ENCODE measurements around the gene PRKCE.
"Not testable (repeated sequence)": the region's sequence is repeated elsewhere in the genome, so short reads cannot be mapped to it uniquely, and the experiment has no call there.

PRKCE gene

DNA sequence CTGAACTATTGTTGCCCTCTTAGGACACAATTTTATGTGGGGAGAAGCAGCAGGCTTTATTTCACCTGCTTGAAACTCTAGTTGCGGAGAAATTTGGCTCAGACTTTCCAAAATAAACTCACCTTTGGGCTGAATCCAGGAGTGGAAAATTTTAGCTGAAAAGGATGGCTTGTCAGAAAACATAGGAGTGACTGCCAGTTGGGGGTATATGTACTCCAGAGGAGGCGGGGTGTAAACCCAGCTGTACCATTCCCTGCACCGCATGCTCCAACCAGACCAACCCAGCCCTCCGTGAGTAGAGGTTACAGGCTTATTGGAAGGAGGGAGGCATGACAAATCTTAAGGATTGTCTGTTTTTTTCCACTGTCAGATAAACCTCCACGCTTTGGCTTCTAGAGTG lies 53.8 kb downstream of the PRKCE start:
- DNase-seq = no peak

GRCh38 chr2:45706033-45706432 lies 54.6 kb downstream of the PRKCE start:
- DNase-seq = no peak

DNA sequence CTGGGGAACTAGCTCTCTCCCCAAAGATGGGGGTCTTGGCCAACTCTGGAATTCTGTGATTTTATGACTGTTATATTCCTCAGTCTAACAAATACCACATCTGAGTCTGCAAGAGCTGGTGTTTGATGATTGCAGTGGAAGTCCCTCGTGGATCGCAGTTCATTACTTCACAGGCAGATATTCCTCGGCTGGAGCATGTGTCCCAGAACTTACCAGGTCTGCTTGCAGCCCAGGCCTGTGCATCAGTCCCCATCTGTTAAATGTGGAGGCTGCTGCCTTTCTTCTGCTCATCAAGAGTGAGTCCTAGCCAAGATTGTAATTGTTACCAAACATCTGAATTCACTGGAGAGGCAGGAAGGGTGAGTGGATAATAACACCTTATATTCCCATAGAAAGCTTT lies 55.5 kb downstream of the PRKCE start:
- no peak for DNase-seq

- no peak for DNase-seq
Measured at GRCh38 chr2:45707661-45708060, 56.2 kb downstream of the PRKCE start.

DNA sequence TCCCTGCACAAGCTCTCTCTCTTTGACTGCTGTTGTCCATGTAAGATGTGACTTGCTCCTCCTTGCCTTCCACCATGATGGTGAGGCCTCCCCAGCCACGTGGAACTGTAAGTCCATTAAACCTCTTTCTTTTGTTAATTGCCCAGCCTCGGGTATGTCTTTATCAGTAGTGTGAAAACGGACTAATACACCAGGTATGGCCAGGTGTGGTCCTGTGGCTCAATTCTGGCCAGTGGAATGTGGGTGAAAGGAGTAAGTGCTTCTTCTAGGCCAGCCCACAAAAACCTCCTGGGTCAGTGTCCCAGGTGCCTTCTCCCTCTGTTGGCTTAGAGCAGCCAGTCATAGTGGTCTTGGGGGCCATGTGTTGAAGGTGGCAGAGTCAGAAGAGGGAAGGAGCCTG lies 57.0 kb downstream of the PRKCE start:
- no peak for DNase-seq

- no peak for DNase-seq
Measured at GRCh38 chr2:45709137-45709536, 57.7 kb downstream of the PRKCE start.

DNA sequence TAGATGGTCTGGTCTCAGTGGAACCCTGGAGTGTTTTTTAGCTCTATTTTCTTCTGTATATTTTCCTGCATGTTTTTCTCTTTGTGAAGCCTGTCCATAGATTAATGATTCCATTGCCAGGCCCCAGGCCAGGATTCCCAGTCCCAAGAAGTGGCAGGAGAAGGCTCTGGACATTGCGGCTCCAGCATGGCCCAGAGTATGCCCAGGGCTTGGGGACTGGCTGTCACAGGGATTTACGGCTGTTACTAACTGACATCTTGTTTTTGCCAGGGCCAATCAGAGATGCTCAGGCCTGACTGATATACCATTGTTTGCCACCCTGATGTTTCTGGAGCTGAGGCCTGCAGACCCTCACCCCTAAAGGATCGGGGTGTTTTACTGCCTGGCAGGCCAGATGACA lies 59.0 kb downstream of the PRKCE start:
- DNase-seq = no peak

DNA sequence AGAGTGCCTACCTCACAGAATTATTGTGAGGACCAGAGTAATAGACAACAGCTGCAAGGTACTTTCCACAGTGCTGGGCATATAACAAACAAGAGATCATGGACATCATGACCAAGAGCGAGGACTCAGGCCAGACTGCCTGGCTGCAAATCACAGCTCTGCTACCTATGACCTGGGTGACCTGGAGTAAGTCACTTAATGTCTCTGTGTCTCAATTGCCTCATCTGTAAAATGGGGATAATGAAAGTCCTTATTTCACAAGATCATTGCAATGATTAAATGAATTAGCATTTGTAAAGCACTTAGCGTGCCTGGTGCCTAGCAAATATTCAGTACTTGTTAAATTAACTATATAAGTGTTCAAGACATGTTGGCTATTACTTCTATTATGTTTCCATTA lies 59.7 kb downstream of the PRKCE start:
- no peak for DNase-seq

GRCh38 chr2:45712570-45712969 lies 61.1 kb downstream of the PRKCE start:
- DNase-seq = no peak

DNA sequence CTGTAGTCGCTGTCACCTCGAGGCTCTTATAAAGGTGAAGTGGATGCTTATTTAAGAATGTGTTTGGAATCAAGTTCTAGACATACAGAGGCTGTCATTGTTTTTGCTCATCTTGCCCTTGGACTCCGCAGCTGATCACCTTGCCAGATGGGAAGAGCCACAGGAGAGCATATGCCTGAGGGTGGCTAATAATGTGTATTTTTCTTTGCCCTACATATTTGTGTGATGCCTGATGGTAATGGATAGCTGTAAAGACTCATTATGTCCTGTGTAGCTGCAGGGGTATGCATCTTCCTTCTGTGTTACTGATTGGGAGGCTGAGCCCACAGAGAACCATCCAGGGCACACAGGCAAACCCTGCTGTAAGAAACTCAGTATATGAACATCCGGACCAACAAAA lies 61.7 kb downstream of the PRKCE start:
- DNase-seq = no peak

DNA sequence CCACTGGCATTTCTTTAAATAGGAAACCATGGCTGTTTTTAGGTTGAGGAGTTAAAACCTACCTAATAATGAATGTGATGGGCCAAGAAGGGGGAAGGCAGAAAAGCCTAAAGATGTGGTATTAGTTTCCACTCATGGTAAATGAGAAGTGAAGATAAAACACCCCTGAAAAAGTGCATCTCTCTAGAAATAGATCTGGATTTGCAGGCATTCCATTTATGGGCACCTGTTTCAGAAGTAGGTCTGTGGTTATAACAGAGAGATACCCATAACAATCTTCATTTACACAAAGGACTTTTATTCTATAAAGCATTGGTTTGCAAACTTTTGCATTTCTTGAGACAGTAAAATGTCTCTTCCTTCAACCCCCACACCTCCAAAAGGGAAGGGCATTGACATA lies 62.1 kb downstream of the PRKCE start:
- DNase-seq = no peak

GRCh38 chr2:45714679-45715078 lies 63.2 kb downstream of the PRKCE start:
- no peak for DNase-seq

DNA sequence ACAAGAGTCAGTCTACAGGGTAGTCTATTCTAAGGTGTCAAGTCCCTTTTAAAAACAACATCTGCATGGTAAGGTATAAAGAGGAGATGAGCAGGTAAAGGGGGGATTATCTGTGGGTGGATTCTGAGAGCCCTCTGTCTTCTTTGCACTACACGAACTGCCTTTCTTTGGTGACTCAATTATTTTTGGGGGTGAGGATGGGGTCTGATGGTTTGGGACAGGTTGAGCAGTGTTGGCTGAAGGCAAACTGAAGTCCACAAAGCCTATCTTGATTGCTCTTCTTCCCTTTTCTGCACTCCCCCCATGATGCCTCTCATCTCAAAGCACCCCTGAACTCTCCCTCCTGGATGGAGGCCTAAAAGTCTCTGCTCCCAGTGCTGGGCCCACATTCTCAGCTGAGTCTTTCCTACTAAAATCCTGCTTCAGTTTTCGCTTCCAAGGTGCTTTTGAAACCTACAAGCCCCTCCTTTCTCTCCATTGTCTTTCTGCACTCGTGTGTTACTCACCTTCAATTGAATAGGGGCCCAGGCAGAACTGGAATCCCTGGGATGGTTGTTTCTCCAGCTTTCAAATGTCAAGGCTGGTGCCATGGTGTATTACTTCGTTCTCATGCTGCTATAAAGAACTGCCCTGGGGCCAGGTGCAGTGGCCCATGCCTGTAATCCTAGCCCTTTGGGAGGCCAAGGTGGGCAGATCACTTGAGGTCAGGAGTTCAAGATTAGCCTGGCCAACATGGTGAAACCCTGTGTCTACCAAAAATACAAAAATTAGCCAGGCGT lies 64.3 kb downstream of the PRKCE start:
- no peak for DNase-seq

DNA sequence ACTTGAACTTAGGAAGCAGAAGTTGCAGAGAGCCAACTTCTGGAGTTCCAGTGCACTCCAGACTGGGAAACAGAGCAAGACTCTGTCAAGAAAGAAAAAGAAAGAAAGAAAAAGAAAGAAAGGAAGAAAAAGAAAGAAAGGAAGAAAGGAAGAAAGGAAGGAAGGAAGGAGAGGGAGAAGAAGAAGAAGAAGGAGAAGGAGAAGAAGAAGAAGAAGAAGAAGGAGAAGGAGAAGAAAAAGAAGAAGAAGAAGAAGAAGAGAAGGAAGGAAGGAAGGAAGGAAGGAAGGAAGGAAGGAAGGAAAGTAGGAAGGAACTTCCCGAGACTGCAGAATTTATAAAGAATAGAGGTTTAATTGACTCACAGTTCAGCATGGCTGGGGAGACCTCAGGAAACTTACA lies 65.0 kb downstream of the PRKCE start:
- not testable (repeated sequence) for DNase-seq

GRCh38 chr2:45716915-45717314 lies 65.4 kb downstream of the PRKCE start:
- no peak for DNase-seq

DNA sequence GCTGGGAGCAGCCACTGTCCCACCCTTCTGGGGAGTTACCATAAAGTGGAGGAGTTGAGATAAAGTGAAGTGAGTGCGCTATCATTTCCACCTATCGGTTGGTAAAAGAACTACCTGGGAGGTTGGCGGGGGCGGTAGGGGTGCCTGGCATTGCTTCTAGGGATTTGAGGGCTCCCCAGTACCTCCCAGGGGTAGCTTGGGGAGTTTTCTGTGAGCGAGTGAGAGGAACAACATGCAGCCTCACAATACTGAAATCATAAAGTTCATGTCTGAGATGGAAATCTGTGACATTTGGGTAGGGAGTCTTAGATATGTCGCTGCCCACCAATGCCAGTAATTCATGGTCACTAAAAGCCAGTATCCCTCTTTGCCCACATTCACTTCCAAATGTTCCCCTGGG lies 68.7 kb downstream of the PRKCE start:
- no peak for DNase-seq

DNA sequence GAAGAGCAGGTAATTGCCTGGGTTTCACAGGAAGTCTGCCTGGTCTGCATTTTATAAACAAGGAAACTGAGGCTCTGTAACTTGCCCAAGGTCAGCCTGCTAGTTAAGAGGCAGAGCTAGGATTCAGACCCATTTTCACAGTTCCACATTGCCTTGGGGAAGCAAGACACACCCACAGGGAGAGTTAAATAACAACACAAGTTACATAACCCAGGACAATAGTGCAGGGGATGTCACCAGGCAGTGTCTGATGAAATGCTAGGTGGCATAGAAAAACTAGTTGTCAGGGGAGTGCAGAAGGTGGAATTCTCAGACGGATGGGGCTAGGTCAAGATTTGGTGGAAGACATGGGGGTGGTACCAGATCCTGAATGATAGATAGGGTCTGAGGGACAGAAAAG lies 69.7 kb downstream of the PRKCE start:
- DNase-seq = no peak

- DNase-seq = no peak
Measured at GRCh38 chr2:45722477-45722876, 71.0 kb downstream of the PRKCE start.

DNA sequence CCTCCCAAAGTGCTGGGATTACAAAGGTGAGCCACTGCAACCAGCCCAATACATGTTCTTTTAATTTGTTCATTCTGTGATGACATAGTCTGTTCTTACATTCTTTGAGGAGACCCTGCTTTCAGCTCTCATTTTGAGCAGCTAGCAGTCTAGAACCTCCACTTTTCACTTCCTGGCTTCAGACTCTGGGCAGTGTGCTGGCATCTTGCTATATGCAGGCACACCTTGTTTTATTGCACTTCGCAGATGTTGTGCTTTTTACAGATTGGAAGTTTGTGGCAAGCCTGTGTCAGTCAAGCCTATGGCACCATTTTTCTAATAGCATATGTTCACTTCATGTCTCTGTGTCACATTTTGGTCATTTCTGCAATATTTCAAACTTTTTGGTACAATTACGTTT lies 72.4 kb downstream of the PRKCE start:
- DNase-seq = no peak

DNA sequence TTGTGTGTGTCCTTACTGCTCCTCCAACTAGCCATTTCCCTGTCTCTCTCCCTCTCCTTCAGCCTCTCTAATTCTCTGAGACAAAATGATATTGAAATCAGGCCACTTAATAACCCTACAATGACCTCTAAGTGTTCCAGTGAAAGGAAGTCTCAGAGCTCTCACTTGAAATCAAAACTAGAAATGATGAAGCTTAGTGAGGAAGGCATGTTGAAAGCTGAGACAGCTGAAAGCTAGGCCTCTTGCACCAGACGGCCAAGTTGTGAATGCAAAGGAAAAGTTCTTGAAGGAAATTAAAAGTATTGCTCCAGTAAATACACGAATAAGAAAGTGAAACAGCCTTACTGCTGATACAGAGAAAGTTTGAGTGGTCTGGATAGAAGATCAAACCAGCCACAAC lies 72.9 kb downstream of the PRKCE start:
- DNase-seq = no peak

DNA sequence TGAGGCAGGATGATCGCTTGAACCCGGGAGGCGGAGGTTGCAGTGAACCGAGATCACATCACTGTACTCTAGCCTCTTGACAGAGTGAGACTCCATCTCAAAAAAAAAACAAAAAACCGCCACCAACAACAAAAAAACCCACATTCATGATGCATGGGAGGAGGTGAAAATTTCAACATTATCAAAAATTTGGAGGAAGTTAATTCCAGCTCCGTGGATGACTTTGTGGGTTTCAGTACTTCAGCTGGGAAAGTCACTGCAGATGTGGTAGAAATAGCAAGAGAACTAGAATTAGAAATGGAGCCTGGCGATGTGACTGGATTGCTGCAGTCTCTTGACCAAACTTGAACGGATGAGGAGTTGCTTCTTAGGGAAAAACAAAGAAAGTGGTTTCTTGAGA lies 74.3 kb downstream of the PRKCE start:
- DNase-seq = no peak

DNA sequence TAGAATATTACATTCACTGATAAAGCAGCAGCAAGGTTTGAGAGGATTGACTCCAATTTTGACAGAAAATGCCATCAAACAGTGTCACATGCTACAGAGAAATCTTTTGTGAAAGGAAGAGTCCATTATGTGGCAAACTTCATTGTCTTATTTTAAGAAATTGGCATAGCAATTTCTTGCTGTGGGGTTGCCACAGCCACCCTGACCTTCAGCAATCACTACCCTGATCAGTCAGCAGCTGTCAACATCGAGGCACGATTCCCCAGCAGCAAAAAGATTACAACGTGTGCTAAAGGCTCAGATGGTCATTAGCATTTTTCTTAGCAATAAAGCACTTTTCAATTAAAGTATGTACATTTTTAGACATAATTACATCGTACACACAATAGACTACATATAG lies 74.7 kb downstream of the PRKCE start:
- DNase-seq = no peak

GRCh38 chr2:45728458-45728942 lies 77.0 kb downstream of the PRKCE start:
- DNase-seq = no peak

GRCh38 chr2:45729753-45730512 lies 78.5 kb downstream of the PRKCE start:
- no peak for DNase-seq

GRCh38 chr2:45731141-45731540 lies 79.7 kb downstream of the PRKCE start:
- DNase-seq = no peak

Measured in stimulated activated CD4-positive, alpha-beta T cell treated with anti-CD3 and anti-CD28 coated beads, Interleukin-4, amount 100 ng/mL, for 4 hours (primary cell).